Gastroesophageal sphincter (tissue), 4 donors: Measurements from ENCODE around the gene UBE2I. TPM values are rescaled to one million over a fixed set of nuclear protein-coding genes. Genes with fewer than 3 reads are reported as not detected.
"Not testable (repeated sequence)": the region's sequence is repeated elsewhere in the genome, so short reads cannot be mapped to it uniquely, and the experiment has no call there.

Experiments used
- ATAC-seq: fragments of 150-250 bp; one replicate; pipeline ENCODE4 v1.9.1; 2016; ENCODE audit warnings: mild to moderate bottlenecking, moderate library complexity
- H3K27ac ChIP-seq, 4 donors: fragments of 200-600 bp; sonication (generic) in 3 of 4; 1 replicate in 3 of 4; 2 replicates in 1 of 4; pipeline ENCODE4 v1.5.1; 2016 to 2019
- H3K27me3 ChIP-seq: fragments of 200-600 bp; sonication (generic); one replicate; pipeline ENCODE4 v1.5.1; 2019
- H3K36me3 ChIP-seq, 2 donors: fragments of 200-600 bp; sonication (generic); one replicate each; pipeline ENCODE4 v1.5.1; 2019; ENCODE audit warnings: control low read depth in 1 of 2
- H3K4me1 ChIP-seq, 3 donors: fragments of 200-600 bp; sonication (generic); 1 replicate in 2 of 3; 2 replicates in 1 of 3; pipeline ENCODE4 v1.5.1; 2016 to 2019; ENCODE audit warnings: control low read depth in 2 of 3
- H3K4me3 ChIP-seq, 2 donors: fragments of 200-600 bp; sonication (generic); one replicate each; pipeline ENCODE4 v1.5.1; 2019; ENCODE audit warnings: mild to moderate bottlenecking in 1 of 2, moderate library complexity in 1 of 2
- H3K9me3 ChIP-seq, 3 donors: fragments of 200-600 bp; sonication (generic); one replicate each; pipeline ENCODE4 v1.5.1; 2017 to 2019; ENCODE audit warnings: control low read depth in 2 of 3
- EP300 ChIP-seq: sonication (generic); formaldehyde crosslinking; IDR thresholded peaks from one replicate; pipeline ENCODE4 v1.6.1; 2017; ENCODE audit warnings: antibody characterized with exemption, mild to moderate bottlenecking
- POLR2A ChIP-seq, 2 donors: fragments of 450-650 bp; IDR thresholded peaks; one replicate each; pipeline ENCODE4 v1.6.1; 2017; ENCODE audit warnings: antibody characterized with exemption in 2 of 2, mild to moderate bottlenecking in 2 of 2, moderate library complexity in 1 of 2
- POLR2AphosphoS5 ChIP-seq: sonication (generic); formaldehyde crosslinking; IDR thresholded peaks from one replicate; pipeline ENCODE4 v1.6.1; 2017; ENCODE audit warnings: antibody characterized with exemption
- WGBS, 2 donors: methylation state at CpG; one replicate each; pipeline ENCODE4 v1.1.5; 2018; ENCODE audit warnings: low coverage in 1 of 2; 5-methylcytosine and 5-hydroxymethylcytosine counted together
- total RNA-seq, 4 donors: library from RNA; depleted of rRNA; stranded (reverse); fragments of >200 nt; gene quantifications; one replicate each; pipeline ENCODE4 v1.1.0, GENCODE V29; 2016
- TF ChIP-seq, protein P1 (sequence below), 4 experiments: fragments of 200-600 bp in 2 of 4; fragments of 450-650 bp in 2 of 4; sonication (generic) in 1 of 4; IDR thresholded peaks; one replicate each; pipeline ENCODE4 v1.5.1; 2017 to 2019; ENCODE audit warnings: antibody characterized with exemption in 4 of 4, mild to moderate bottlenecking in 2 of 4, moderate library complexity in 2 of 4

Gene UBE2I
- total RNA-seq, 4 donors from 2014 or later: 53.3 to 95.9 (median 76.9) TPM

DNA sequence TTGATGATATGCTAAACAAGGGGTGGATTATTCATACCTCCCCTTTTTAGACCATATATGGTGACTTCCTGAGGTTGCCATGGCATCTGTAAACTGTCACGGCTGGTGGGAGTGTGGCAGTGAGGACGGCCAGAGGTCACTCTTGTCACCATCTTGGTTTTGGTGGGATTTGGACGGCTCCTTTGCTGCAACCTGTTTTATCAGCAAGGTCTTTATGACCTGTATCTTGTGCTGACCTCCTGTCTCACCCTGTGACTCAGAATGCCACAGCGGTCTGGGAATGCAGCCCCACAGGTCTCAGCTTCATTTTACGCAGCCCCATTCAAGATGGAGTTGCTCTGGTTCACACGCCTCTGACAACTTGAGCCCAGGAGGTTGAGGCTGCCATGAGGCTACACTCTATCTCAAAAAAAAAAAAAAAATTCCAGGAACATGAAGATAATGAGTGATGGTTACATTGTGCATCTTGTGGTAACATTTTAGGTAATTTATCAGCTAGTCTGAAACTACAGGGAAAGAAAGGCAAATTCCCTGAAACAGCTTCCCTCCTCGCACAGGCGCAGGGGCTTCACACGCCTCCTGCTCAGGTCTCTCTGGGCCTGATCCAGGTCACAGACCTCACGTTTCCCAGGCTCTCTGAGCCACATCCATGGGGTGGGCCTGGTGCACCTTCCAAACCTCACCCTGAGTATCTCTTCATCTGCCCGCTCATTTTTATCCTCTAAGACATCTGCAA is 15.3 kb upstream of the UBE2I start:
- peaks cover 0 to 17% (median 0%) of the 10 kb centered on the region in 3 donors for H3K4me1 ChIP-seq
- no peaks in the 10 kb centered on the region for H3K9me3 ChIP-seq
- no peaks in the 10 kb centered on the region for H3K36me3 ChIP-seq
- no peak overlapping the region for H3K27ac ChIP-seq
- ATAC-seq: no peak
- no peak overlapping the region for H3K4me3 ChIP-seq
- no peak for TF ChIP-seq EP300
- TF ChIP-seq POLR2AphosphoS5: no peak
- TF ChIP-seq, protein P1, sequence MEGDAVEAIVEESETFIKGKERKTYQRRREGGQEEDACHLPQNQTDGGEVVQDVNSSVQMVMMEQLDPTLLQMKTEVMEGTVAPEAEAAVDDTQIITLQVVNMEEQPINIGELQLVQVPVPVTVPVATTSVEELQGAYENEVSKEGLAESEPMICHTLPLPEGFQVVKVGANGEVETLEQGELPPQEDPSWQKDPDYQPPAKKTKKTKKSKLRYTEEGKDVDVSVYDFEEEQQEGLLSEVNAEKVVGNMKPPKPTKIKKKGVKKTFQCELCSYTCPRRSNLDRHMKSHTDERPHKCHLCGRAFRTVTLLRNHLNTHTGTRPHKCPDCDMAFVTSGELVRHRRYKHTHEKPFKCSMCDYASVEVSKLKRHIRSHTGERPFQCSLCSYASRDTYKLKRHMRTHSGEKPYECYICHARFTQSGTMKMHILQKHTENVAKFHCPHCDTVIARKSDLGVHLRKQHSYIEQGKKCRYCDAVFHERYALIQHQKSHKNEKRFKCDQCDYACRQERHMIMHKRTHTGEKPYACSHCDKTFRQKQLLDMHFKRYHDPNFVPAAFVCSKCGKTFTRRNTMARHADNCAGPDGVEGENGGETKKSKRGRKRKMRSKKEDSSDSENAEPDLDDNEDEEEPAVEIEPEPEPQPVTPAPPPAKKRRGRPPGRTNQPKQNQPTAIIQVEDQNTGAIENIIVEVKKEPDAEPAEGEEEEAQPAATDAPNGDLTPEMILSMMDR (IDR thresholded peaks at IDR 0.05): no peak
- TF ChIP-seq POLR2A (IDR thresholded peaks at IDR 0.05): no peak
- WGBS, 2 donors: 65 to 67% methylated on average over 4 to 9 of the region's 11 CpGs
- peaks cover 86% of the 10 kb centered on the region for H3K27me3 ChIP-seq

DNA sequence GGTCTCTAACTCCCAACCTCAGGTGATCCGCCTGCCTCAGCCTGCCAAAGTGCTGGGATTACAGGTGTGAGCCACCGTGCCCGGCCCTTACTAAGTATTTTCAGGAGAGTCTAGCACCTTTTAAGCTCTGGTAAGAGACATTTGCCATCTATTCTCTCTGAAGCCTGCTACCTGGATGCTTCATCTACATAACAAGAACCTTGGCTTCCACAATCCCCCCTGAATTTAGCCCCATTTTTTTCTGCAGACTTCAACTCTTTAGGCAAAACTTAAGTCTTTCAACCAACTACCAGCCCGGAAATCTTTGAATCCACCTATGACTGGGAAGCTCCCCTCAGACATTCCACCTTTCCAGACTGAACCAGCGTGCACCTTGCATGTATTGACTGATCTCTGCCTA is 14.0 kb upstream of the UBE2I start:
- H3K4me1 ChIP-seq: peaks cover 0 to 11% (median 0%) of the 10 kb centered on the region in 3 donors
- H3K36me3 ChIP-seq: no peaks in the 10 kb centered on the region
- TF ChIP-seq POLR2A (IDR thresholded peaks at IDR 0.05) (no peak), POLR2AphosphoS5 (no peak), EP300 (no peak)
- no peak overlapping the region for H3K27ac ChIP-seq
- peaks cover 86% of the 10 kb centered on the region for H3K27me3 ChIP-seq
- H3K4me3 ChIP-seq: no peak overlapping the region
- H3K9me3 ChIP-seq: no peaks in the 10 kb centered on the region
- 46 to 67% methylated on average over 1 to 5 of the region's 5 CpGs for WGBS, 2 donors
- no peak for ATAC-seq

DNA sequence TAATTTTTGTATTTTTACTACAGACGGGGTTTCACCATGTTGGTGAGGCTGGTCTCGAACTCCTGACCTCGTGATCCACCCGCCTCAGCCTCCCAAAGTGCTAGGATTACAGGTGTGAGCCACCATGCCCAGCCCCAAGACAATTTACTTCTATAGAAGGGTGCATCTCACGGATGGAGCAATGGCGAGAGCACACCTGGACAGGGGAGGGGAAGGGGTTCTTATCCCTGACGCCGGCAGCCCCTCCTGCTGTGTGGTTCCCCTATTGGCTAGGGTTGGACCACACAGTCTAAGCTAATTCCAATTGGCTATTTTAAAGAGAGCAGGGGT is 12.8 kb upstream of the UBE2I start:
- not testable (repeated sequence) for H3K27ac ChIP-seq, H3K9me3 ChIP-seq, ATAC-seq, H3K36me3 ChIP-seq, H3K4me3 ChIP-seq
- Histone ChIP-seq H3K27me3 (peaks cover 86% of the 10 kb centered on the region), H3K4me1 (peaks cover 0 to 20% (median 7%) of the 10 kb centered on the region in 3 donors)
- 60 to 70% methylated on average over 2 of the region's 8 CpGs for WGBS, 2 donors

DNA sequence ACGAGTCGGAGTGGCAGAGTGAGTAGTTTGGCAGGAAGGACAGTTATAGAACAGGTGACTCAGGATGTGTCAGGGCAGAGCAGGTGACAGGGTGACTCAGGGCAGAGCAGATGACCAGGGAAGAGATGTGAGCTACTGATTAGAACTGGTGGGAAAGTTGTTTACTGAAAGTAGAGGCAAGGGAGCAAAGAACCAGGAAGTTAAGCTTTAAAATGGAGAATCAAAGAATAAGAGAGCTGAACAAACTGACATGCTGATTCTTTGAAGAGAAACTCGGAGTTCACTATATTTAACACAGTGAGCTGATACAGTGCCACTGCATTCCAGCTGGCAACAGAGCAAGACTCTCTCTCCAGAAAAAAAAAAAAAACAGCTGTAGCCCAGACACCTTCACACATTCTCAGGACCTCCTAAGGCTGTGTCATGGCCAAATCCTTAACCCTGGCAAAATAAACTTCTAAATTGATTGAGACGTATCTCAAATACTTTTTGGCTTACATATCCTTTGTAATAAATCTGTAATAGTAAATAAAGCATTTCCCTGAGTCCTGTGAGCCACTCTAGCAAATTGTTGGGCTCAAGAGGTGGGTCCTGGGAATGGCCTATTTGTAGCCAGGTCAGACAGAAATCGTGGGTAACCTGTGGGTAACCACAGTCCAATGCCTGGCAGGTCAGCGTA is 12.3 kb upstream of the UBE2I start:
- no peaks in the 10 kb centered on the region for H3K9me3 ChIP-seq
- TF ChIP-seq POLR2A (IDR thresholded peaks at IDR 0.05): no peak
- TF ChIP-seq EP300: no peak
- TF ChIP-seq POLR2AphosphoS5: no peak
- TF ChIP-seq, protein P1 (IDR thresholded peaks at IDR 0.05): no peak
- WGBS, 2 donors: 42 to 43% methylated on average over 6 of the region's 6 CpGs
- H3K36me3 ChIP-seq: no peaks in the 10 kb centered on the region
- H3K4me1 ChIP-seq: peaks cover 0 to 20% (median 7%) of the 10 kb centered on the region in 3 donors
- H3K4me3 ChIP-seq: no peak overlapping the region
- no peak overlapping the region for H3K27ac ChIP-seq
- ATAC-seq: no peak
- H3K27me3 ChIP-seq: peaks cover 86% of the 10 kb centered on the region

DNA sequence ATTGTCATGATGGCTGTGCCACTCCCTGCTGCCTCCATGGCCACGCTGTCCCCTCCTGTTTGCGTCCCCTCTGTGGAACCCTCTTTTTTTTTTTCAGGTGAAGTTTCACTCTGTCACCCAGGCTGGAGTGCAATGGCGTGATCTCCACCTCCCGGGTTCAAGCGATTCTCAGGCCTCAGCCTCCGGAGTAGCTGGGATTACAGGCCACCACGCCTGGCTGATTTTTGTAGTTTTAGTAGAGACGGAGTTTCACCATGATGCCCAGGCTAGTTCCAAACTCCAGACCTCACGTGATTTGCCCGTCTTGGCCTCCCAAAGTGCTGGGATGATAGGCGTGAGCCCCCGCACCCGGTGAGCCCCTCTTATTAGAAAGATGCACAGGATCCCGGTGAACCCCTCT is 11.0 kb upstream of the UBE2I start:
- no peaks in the 10 kb centered on the region for H3K36me3 ChIP-seq
- ATAC-seq: no peak
- H3K4me1 ChIP-seq: peaks cover 0 to 20% (median 7%) of the 10 kb centered on the region in 3 donors
- TF ChIP-seq POLR2A (IDR thresholded peaks at IDR 0.05) (no peak), POLR2AphosphoS5 (no peak)
- H3K27me3 ChIP-seq: peaks cover 88% of the 10 kb centered on the region
- 89 to 97% methylated on average over 5 to 6 of the region's 14 CpGs for WGBS, 2 donors
- no peak overlapping the region for H3K4me3 ChIP-seq
- no peak overlapping the region for H3K27ac ChIP-seq
- no peaks in the 10 kb centered on the region for H3K9me3 ChIP-seq

DNA sequence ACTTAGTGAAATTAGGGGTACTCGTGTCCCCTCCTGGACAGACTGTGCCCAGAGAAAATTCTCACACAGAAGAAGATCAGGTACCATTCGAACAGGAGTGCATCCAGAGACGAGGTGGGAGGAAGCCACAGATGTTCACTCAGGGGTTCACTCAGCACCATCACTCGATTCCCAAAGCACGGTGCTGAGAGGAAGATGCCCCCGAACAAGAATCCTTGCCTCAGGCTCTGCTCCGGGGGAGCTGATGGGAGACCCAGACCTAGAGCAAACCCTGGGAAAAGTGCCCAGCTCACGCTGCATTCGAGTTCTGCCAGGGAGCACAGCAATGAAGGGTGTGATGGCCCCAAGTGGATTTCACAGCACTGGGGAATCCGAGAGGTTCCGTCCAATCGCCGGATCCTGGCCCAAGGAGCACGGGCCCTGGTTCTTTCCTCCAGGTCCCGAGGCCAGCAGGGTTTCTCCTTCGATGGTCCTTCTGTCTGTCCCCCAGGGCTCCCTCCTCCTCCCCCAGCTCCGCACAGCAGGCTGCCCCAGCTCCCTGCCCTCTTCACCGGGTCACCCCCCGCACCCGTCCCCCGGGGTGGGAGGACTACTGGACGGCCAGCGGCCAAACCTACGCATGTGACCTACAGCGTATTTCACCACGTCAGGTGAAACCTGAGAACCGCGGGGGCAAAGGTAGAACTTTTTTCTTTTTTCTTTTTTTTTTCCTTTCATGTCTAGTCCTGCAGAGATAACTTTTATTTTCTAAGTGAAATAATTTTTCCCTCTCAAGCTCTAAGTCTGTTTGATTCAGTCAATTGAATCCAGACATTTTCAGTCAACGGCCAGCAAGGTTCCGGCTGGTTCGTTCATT is 10.2 kb upstream of the UBE2I start:
- WGBS, 2 donors: 55 to 63% methylated on average over 13 to 18 of the region's 31 CpGs
- no peaks in the 10 kb centered on the region for H3K36me3 ChIP-seq
- H3K4me1 ChIP-seq: peaks cover 0 to 20% (median 7%) of the 10 kb centered on the region in 3 donors
- no peak overlapping the region for H3K4me3 ChIP-seq
- no peak overlapping the region for H3K27ac ChIP-seq
- no peaks in the 10 kb centered on the region for H3K9me3 ChIP-seq
- peaks cover 89% of the 10 kb centered on the region for H3K27me3 ChIP-seq
- no peak for ATAC-seq
- TF ChIP-seq EP300 (no peak), POLR2AphosphoS5 (no peak), POLR2A (IDR thresholded peaks at IDR 0.05) (no peak)
- TF ChIP-seq, protein P1 (IDR thresholded peaks at IDR 0.05): no peak
